Sigmoid colon (tissue), 4 donors: Measurements from ENCODE around the gene BAD.

ENCODE experiments used
- EP300 ChIP-seq, 4 donors: sonication (generic); formaldehyde crosslinking; IDR thresholded peaks; one replicate each; pipeline ENCODE4 v1.6.1; 2017; ENCODE audit warnings: antibody characterized with exemption in 4 of 4
- POLR2A ChIP-seq, 2 donors: fragments of 450-650 bp; IDR thresholded peaks; one replicate each; pipeline ENCODE4 v1.6.1; 2016; ENCODE audit warnings: antibody characterized with exemption in 2 of 2, mild to moderate bottlenecking in 2 of 2, moderate library complexity in 2 of 2
- POLR2AphosphoS5 ChIP-seq, 4 donors: sonication (generic); formaldehyde crosslinking; IDR thresholded peaks; one replicate each; pipeline ENCODE4 v1.6.1; 2017; ENCODE audit warnings: antibody characterized with exemption in 4 of 4
- TF ChIP-seq, protein P1 (sequence below), 4 experiments: fragments of 450-650 bp in 3 of 4; fragments of 200-600 bp in 1 of 4; IDR thresholded peaks; one replicate each; pipeline ENCODE4 v1.5.1; 2016 to 2019; ENCODE audit warnings: antibody characterized with exemption in 4 of 4, mild to moderate bottlenecking in 3 of 4, moderate library complexity in 2 of 4

DNA sequence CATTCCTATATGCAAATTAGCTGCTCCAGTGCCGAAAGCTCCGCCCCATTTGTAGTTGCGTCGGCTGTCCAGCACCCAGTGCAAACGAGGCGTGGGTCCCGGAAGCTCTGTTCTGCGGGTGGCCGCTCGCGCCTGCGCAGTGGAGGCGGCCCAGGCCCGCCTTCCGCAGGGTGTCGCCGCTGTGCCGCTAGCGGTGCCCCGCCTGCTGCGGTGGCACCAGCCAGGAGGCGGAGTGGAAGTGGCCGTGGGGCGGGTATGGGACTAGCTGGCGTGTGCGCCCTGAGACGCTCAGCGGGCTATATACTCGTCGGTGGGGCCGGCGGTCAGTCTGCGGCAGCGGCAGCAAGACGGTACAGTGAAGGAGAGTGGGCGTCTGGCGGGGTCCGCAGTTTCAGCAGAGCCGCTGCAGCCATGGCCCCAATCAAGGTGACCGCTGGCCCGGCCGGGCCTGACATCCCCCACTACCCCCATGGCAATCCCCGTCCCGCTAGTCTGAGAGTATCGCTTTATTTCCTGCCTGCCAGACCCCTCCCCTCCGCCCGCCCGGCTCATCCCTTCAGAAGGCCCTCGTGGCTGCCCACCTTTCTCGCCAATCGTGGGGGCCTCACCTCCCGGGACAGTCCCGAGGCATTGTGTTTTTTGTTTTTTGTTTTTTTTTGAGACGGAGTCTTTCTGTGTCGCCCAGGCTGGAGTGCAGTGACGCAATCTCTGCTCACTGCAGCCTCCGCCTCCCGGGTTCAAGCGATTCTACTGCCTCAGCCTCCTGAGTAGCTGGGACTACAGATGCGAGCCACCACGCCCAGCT lies 33.7 kb upstream of the BAD start, which contains the start of gene PRDX5:
- TF ChIP-seq, protein P1, sequence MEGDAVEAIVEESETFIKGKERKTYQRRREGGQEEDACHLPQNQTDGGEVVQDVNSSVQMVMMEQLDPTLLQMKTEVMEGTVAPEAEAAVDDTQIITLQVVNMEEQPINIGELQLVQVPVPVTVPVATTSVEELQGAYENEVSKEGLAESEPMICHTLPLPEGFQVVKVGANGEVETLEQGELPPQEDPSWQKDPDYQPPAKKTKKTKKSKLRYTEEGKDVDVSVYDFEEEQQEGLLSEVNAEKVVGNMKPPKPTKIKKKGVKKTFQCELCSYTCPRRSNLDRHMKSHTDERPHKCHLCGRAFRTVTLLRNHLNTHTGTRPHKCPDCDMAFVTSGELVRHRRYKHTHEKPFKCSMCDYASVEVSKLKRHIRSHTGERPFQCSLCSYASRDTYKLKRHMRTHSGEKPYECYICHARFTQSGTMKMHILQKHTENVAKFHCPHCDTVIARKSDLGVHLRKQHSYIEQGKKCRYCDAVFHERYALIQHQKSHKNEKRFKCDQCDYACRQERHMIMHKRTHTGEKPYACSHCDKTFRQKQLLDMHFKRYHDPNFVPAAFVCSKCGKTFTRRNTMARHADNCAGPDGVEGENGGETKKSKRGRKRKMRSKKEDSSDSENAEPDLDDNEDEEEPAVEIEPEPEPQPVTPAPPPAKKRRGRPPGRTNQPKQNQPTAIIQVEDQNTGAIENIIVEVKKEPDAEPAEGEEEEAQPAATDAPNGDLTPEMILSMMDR (IDR thresholded peaks at IDR 0.05): peak in 1 of 4 experiments; percentile 11
- peak; percentile 87 to 94 for TF ChIP-seq POLR2A (IDR thresholded peaks at IDR 0.05)
- TF ChIP-seq EP300 (IDR thresholded peaks at IDR 0.05): no peak
- peak; percentile 93 to 97 (median 96) for TF ChIP-seq POLR2AphosphoS5 (IDR thresholded peaks at IDR 0.05)
